ENCODE results near the gene MGMT.

The MGMT gene

GRCh38 chr10:129497013-129497412, 30.0 kb downstream of the MGMT start:
- DNase-seq = no peak

GRCh38 chr10:129498680-129499079, 31.6 kb downstream of the MGMT start:
- no peak for DNase-seq

GRCh38 chr10:129500617-129501339, 33.7 kb downstream of the MGMT start:
- DNase-seq = no peak

DNA sequence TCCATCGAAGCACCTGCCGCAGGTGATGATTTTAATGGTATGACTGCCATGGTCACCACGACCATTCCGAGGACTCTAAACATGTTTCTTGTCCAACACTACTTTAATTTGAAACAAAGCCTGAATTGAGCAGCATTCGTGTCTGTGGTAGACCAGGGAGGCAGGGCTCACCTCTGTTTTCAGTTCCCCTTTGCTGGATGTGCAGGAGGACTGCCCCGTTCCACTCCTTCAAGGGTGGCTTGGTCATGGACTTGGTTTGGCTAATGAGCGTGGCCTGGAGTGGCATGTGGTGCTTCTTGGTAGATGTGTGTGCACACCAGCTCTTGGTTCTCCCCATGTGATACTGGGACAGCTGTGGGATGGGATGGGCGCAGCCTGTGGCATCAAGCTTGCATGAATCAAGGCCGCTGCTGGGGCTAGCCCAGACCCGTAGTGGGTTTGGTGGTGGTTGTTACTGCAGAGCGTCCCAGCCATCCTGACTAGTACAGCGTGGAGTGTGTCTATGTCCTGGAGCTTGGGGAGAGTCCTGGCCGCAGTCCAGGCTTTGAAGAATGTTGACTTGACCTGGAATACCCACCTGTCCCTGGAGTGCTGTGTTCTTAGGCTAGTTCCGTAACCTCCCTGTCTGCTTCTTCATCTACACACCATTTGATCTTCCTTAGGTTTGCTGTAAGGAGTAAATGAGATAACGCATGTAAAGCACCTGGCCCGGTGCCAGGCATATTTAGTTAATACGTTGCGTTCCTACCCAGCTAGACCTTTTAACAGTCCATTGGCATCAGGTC, 34.8 kb downstream of the MGMT start:
- no peak for DNase-seq

- DNase-seq = no peak
These were observed 35.4 kb downstream of the MGMT start for GRCh38 chr10:129502448-129502847.

DNA sequence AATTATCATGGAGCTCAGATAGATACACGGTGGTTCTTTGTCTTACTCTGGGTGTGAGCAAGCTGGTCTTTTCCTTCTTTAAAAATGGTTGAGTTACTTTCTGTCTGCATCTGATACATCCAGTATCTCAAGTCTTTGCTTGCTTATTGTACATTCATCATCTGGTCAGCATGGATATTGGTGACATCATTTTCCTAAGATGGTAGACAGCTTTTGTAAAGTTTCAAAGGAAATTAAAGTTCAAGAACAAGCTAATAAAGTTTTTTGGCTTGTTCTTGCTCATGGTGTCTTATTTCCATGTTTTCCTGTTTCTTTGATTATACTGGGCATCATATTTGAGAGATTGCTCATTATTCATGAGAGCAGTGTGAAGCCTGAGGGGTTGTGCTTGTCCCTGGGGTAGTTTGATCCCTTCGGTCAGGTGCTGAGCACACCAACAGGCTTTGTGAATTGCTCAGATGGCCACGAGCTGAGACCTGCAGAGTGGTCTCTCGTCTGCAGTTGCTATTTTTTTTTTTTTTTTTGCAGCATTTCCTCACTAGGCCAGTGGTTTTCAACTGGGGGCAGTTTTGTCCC, 38.5 kb downstream of the MGMT start:
- no peak for DNase-seq

GRCh38 chr10:129506101-129506797, 39.2 kb downstream of the MGMT start:
- DNase-seq = no peak

GRCh38 chr10:129507216-129507889, 40.3 kb downstream of the MGMT start:
- DNase-seq = no peak

DNA sequence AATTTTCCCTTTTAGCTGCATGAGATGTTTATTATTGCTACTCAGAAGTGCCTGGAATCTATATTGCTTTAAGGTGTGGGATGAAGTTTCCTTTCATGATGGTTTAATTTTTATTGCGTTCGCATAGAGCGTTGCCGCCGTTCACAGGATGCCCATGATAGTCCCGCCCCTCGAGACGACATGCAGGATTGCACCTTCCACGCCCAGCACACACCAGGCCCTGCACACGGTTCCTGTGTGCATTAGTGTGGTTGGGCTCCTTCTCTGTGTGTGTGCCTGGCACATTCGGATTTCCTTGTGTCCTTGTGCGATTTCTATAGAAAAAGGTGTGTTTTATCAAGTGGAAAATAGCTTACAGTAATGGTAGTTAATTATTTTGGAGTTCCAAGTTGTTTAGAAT, 42.1 kb downstream of the MGMT start:
- no peak for DNase-seq

- no peak for DNase-seq
These were observed 42.8 kb downstream of the MGMT start for GRCh38 chr10:129509835-129510234.

DNA sequence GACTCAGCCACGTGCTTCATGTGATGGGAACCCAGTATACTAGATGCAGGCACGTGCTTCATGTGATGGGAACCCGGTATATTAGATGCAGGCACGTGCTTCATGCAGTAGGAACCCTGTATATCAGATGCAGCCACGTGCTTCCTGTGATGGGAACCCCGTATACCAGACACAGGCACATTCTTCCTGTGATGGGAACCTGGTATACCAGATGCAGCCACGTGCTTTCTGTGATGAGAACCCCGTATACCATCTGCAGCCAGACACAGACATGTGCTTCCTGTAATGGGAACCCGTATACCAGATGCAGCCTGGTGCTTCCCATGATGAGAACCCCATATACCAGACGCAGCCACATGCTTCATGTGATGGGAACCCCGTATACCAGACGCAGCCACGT, 44.0 kb downstream of the MGMT start:
- no peak for DNase-seq

DNA sequence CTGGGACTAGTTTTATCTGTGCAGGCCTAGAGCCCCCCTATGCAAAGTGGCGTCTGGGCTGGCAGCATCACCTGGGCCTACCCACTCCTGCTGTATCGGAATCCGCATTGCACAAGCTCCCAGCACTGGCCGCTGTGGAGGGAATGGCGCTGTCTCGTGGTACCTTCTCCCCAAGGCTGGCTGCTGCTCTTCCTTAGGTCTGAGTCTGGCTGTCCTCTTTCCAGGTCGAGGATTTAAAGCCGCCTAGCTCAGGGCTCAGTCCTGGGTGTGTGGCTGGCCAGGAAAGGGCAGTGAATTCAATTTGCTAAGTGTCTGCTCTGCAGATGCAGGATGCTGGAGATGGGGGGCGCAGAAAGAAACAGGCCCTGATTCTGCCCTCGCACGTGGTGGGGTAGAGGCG, 44.7 kb downstream of the MGMT start:
- no peak for DNase-seq

- DNase-seq = no peak
These were observed 46.3 kb downstream of the MGMT start for GRCh38 chr10:129513312-129513711.

- DNase-seq = no peak
These were observed 47.8 kb downstream of the MGMT start for GRCh38 chr10:129514568-129515451.

GRCh38 chr10:129516846-129517679, 50.0 kb downstream of the MGMT start:
- DNase-seq = no peak

DNA sequence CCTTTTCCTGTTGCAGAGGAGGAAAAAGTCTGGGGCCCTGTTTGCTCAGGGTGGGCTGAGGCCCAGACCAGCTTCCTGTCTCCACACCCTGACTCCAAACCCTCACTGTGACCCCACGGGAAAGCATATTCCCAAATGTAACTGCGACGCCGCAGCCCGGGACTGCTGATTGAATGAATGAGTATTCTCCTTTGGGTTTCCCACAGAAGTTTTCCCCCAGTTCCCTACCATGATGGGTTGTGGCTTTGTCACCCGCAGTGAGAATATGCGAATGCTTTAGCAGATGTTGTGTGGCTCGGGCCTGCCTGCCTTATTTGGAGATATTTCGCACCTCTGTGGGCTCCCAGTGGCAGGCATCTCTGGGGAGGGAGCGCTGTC, 50.6 kb downstream of the MGMT start:
- no peak for DNase-seq

- no peak for DNase-seq
These were observed 51.8 kb downstream of the MGMT start for GRCh38 chr10:129518793-129519192.

DNA sequence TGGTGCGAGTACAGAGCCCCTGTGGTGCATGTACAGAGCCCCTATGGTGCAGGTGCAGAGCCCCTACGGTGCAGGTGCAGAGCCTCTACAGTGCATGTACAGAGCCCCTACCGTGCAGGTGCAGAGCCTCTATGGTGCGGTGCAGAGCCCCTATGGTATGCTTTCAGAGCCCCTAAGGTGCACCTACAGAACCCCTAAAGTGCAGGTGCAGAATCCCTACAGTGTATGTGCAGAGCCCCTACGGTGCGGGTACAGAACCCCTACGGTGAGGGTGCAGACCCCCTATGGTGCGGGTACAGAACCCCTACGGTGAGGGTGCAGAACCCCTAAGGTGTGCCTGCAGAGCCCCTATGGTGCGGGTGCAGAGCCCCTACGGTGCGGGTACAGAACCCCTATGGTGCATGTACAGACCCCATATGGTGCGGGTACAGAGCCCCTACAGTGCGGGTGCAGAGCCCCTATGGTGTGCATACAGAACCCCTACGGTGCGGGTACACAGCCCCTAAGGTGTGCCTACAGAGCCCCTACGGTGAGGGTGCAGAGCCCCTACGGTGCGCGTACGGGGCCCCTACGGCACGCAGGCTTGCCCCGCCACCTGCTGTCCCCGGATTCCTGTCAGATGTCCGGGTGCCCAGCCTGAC, 53.5 kb downstream of the MGMT start:
- no peak for DNase-seq

DNA sequence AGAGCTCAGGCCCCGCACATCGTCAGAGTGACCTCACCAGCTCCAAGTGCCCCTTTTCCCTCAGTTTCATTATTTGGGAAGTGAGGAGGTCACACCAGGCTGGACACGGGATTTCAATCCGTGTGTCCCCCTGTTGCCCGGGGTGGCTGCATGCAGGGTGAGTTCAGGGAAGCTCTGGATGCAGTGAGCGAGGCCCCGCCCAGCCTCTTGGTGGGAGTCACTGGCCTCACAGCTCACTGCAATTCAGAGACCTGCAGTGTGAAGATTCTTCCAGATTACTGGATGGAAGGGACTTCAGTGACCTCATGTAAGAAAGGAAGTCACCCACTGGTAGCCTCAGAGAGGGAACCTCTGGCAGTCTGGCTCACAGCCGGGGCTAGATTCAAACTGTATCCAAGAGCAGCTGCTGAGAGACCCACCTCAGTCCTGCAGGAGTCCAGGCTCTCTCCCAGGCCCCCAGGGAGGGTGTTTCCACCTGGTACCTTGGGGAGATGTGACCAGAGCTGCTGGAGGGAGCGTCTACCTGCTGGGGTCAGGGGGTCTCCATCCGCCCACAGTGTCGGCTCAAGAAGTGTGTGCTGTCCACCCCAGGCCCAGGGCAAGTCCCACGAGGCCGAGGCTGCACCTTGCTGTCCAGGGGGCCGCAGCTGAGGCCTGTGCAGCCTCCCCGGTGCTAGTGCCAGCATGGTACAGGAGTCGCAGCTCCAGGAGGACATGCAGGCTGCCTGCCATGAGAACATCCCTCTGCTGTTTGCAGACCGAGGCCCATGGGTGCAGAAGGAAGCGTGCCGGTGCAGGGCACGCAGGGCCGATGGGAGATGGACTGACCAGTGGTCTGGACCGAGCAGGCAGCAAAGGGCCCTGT, 54.4 kb downstream of the MGMT start:
- DNase-seq = no peak
